OCI-LY7 (cell line): ENCODE measurements around the gene TMEM131L. TPM values are rescaled to one million over a fixed set of nuclear protein-coding genes. Genes with fewer than 3 reads are reported as not detected.
A peak's percentile ranks its signal among the peaks of the same experiment; 100 is the strongest.

Experiments
- BruUV-seq: library from RNA; stranded (reverse); fragments of 400-500 nt; replicated peaks from 2 replicates; lab custom pipeline; 2021; lab: Mats Ljungman, UMichigan
- CTCF ChIA-PET: fragments of 300-600 bp; sonication (Branson Sonifier 250); formaldehyde crosslinking; loops from one replicate; lab custom pipeline; 2022; ENCODE audit warnings: antibody characterized with exemption; ENCODE audit not compliant: unreplicated experiment; lab: Charles Lee
- POLR2A ChIA-PET: fragments of 300-600 bp; sonication (Branson Sonifier 250); formaldehyde crosslinking; loops from one replicate; lab custom pipeline; 2022; ENCODE audit warnings: antibody characterized with exemption; lab: Charles Lee
- DNase-seq: peaks from one replicate; pipeline ENCODE4 v3.0.0-alpha.2; 2015; ENCODE audit warnings: low spot score
- H2AFZ ChIP-seq: fragments of 200-600 bp; sonication (generic), shearing (Covaris generic); 2 replicates; pipeline ENCODE4 v1.6.1; 2014; ENCODE audit warnings: mild to moderate bottlenecking, antibody characterized with exemption, low read length, moderate library complexity
- H3K27ac ChIP-seq: fragments of 200-600 bp; sonication (generic); 2 replicates; pipeline ENCODE4 v1.5.1; 2014; ENCODE audit warnings: mixed run types, low read depth, mild to moderate bottlenecking, moderate library complexity, low read length, inconsistent platforms; ENCODE audit not compliant: poor library complexity, severe bottlenecking
- H3K36me3 ChIP-seq: fragments of 200-600 bp; sonication (generic); 2 replicates; pipeline ENCODE4 v1.6.1; 2014; ENCODE audit warnings: mild to moderate bottlenecking, antibody characterized with exemption, low read length, moderate library complexity, mixed read lengths; ENCODE audit not compliant: insufficient read depth
- H3K4me1 ChIP-seq: fragments of 200-600 bp; sonication (generic); 2 replicates; pipeline ENCODE4 v1.5.1; 2014; ENCODE audit warnings: mild to moderate bottlenecking, low read length; ENCODE audit not compliant: insufficient read depth, poor library complexity, severe bottlenecking
- H3K4me2 ChIP-seq: fragments of 200-600 bp; sonication (generic); 2 replicates; pipeline ENCODE4 v1.6.1; 2014; ENCODE audit warnings: mild to moderate bottlenecking, low read length
- H3K4me3 ChIP-seq: fragments of 200-600 bp; sonication (generic); 2 replicates; pipeline ENCODE4 v1.5.1; 2014; ENCODE audit warnings: mild to moderate bottlenecking, low read depth, low read length; ENCODE audit not compliant: poor library complexity, severe bottlenecking
- H3K79me2 ChIP-seq: fragments of 200-600 bp; sonication (generic); 2 replicates; pipeline ENCODE4 v1.6.1; 2016; ENCODE audit warnings: low read depth, mild to moderate bottlenecking, low read length, moderate library complexity, mixed read lengths; ENCODE audit not compliant: insufficient read depth
- H3K9me2 ChIP-seq: fragments of 200-600 bp; sonication (generic); 2 replicates; pipeline ENCODE4 v1.6.1; 2016; ENCODE audit warnings: mild to moderate bottlenecking, low read length, mixed read lengths; ENCODE audit not compliant: insufficient read depth
- H3K9me3 ChIP-seq: fragments of 200-600 bp; sonication (generic); 2 replicates; pipeline ENCODE4 v1.6.1; 2014; ENCODE audit warnings: mild to moderate bottlenecking, mixed run types, low read length, mixed read lengths
- H4K20me1 ChIP-seq: fragments of 200-600 bp; sonication (generic); 2 replicates; pipeline ENCODE4 v1.6.1; 2014; ENCODE audit warnings: mild to moderate bottlenecking, antibody characterized with exemption, low read length, moderate library complexity, mixed read lengths; ENCODE audit not compliant: insufficient read depth
- EZH2phosphoT487 ChIP-seq: fragments of 200-600 bp; sonication (generic); IDR thresholded peaks from 2 replicates; pipeline ENCODE4 v1.6.1; 2018; ENCODE audit warnings: low read depth, borderline replicate concordance, mild to moderate bottlenecking, mixed run types, antibody characterized with exemption, low read length, moderate library complexity, mixed read lengths
- intact Hi-C: fragments of 100-400 bp; cut with micrococcal nuclease; formaldehyde crosslinking; loops from one replicate; pipeline ENCODE4 v1.10.0; 2022; ENCODE audit not compliant: unreplicated experiment
- total RNA-seq, 2 experiments: library from RNA; depleted of rRNA in 1 of 2; stranded (reverse); fragments of >200 nt in 1 of 2; shearing (Covaris generic) in 1 of 2; gene quantifications; 2 replicates each; pipeline ENCODE4 v1.2.3, GENCODE V29; 2014 to 2022
- TF ChIP-seq, protein P1 (sequence below): fragments of 200-600 bp; sonication (generic); conservative IDR thresholded peaks from 2 replicates; pipeline ENCODE4 v1.5.1; 2014; ENCODE audit warnings: mild to moderate bottlenecking, antibody characterized with exemption, low read length, moderate library complexity, mixed read lengths

The TMEM131L gene
- total RNA-seq, 2 experiments from 2014 or later = 133 to 148 TPM

DNA sequence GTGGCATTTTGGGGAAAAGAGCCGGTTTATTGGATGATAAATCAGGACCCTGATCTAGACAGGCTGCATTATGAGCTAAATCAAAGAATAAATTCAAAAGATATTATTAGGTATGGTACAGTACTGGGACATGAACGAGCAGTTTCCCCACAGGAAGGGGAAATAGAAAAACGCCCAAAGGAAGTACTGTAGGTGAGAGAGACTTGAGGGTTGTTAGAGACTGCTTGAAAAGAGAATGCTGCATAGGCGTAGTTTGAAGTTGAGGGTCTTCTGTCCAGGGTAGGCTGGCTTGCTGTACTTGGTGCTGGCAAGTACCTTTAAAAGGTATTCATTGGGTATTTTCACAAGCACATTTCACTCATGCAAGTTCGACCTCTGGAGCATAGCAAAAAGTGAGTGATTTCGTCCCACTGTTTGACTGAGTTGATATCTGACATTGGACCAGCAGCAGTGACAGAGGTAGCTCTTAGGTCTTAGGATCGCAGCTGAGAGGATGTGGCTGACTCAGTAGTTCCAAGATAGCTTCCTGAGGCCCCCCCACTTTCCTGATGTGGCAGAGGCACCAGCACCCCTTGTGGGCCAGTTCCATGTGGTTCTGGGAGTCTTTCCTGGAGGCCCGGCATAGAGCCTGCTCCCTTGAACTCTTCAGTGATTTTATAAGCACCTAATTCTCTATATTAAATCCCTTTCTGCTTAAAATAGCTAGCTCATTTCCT lies 64.3 kb downstream of the TMEM131L start:
- Histone ChIP-seq H2AFZ (no peak overlapping the region), H4K20me1 (peaks cover 56% of the 10 kb centered on the region; the same call in 1 of the 2 replicates), H3K27ac (peak overlapping the region; percentile 49), H3K4me1 (peaks cover 79% of the 10 kb centered on the region), H3K9me2 (no peaks in the 10 kb centered on the region), H3K79me2 (peaks cover 100% of the 10 kb centered on the region), H3K4me2 (peak overlapping the region; percentile 64), H3K36me3 (peaks cover 98% of the 10 kb centered on the region), H3K9me3 (no peaks in the 10 kb centered on the region), H3K4me3 (no peak overlapping the region)
- BruUV-seq = no TSS peak
- TF ChIP-seq, protein P1, sequence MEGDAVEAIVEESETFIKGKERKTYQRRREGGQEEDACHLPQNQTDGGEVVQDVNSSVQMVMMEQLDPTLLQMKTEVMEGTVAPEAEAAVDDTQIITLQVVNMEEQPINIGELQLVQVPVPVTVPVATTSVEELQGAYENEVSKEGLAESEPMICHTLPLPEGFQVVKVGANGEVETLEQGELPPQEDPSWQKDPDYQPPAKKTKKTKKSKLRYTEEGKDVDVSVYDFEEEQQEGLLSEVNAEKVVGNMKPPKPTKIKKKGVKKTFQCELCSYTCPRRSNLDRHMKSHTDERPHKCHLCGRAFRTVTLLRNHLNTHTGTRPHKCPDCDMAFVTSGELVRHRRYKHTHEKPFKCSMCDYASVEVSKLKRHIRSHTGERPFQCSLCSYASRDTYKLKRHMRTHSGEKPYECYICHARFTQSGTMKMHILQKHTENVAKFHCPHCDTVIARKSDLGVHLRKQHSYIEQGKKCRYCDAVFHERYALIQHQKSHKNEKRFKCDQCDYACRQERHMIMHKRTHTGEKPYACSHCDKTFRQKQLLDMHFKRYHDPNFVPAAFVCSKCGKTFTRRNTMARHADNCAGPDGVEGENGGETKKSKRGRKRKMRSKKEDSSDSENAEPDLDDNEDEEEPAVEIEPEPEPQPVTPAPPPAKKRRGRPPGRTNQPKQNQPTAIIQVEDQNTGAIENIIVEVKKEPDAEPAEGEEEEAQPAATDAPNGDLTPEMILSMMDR = no peak
- no peak for TF ChIP-seq EZH2phosphoT487
- CTCF ChIA-PET = interaction anchor here (0.7 kb wide), 1 partner anchor 11 kb away, joined by 3 read pairs; no protein-coding TSS in a partner anchor
- intact Hi-C loops = no loop called here
- POLR2A ChIA-PET = interaction anchor here (0.6 to 1.7 kb wide), 11 partner anchors 11 to 185 kb away, joined by 3 to 5 read pairs (median 3); no protein-coding TSS in a partner anchor
- no peak for DNase-seq

DNA sequence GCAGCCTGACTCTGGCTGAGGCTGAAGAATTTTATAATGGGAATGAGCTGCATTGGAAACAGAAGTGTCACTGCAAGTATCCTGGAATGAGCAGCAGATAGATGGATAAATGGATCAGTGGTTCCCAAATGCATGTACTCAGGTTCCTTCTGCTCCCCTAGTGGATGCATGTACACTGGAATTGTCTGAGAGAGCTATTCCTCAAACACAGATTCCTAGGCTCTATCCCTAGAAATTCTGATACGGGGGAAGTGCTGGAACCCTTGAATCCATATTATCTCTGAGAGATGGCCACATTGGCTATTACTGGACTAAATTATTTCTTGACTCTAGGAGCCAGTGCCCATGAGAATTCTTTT lies 64.8 kb downstream of the TMEM131L start:
- H3K4me2 ChIP-seq = peak overlapping the region; percentile 64; the same call in 1 of the 2 replicates
- DNase-seq = no peak
- peaks cover 100% of the 10 kb centered on the region for H3K79me2 ChIP-seq
- no peak for TF ChIP-seq EZH2phosphoT487
- TF ChIP-seq, protein P1 = 0 out of 2 replicates have a peak, but pooled peaks have one; percentile 21
- H2AFZ ChIP-seq = no peak overlapping the region
- no peaks in the 10 kb centered on the region for H3K9me2 ChIP-seq
- peak overlapping the region; percentile 49 for H3K27ac ChIP-seq
- peaks cover 98% of the 10 kb centered on the region for H3K36me3 ChIP-seq
- POLR2A ChIA-PET = interaction anchor here (0.6 to 1.7 kb wide), 12 partner anchors 9 to 185 kb away, joined by 3 to 5 read pairs (median 3); no protein-coding TSS in a partner anchor
- BruUV-seq = no TSS peak
- H4K20me1 ChIP-seq = peaks cover 62% of the 10 kb centered on the region; the same call in 1 of the 2 replicates
- peaks cover 83% of the 10 kb centered on the region for H3K4me1 ChIP-seq
- CTCF ChIA-PET = interaction anchor here (0.7 kb wide), 1 partner anchor 10 kb away, joined by 3 read pairs; no protein-coding TSS in a partner anchor
- H3K9me3 ChIP-seq = no peaks in the 10 kb centered on the region
- intact Hi-C loops = no loop called here
- no peak overlapping the region for H3K4me3 ChIP-seq
